ENCODE data around the gene AKR1C8. TPM values are rescaled to one million over a fixed set of nuclear protein-coding genes. Genes with fewer than 3 reads are reported as not detected.

Gene AKR1C8
- total and polyA plus RNA-seq, 2 of the 13 experiments (the other 11 are each of a cell fraction or from before 2014, with no cell fraction given): 0.12 TPM; not detected in 1

- no peak for TF ChIP-seq MLX (CRISPR knock-in tag; IDR thresholded peaks at IDR 0.05)
- no peak for TF ChIP-seq ZNF652 (CRISPR knock-in tag; IDR thresholded peaks at IDR 0.05; ENCODE audit: borderline replicate concordance, low read depth)
- 0 out of 2 replicates have a peak, but pooled peaks have one; percentile 42 for TF ChIP-seq BORCS8-MEF2B (CRISPR knock-in tag; IDR thresholded peaks at IDR 0.05)
- no peak for TF ChIP-seq ZNF552 (CRISPR knock-in tag; IDR thresholded peaks at IDR 0.05; ENCODE audit: borderline replicate concordance)
- TF ChIP-seq KMT2B (CRISPR knock-in tag; IDR thresholded peaks at IDR 0.05): peak; percentile 20; the same call in 1 of the 2 replicates
- no peak for TF ChIP-seq ZNF773 (CRISPR knock-in tag; IDR thresholded peaks at IDR 0.05; ENCODE audit: borderline replicate concordance)
- TF ChIP-seq ZBTB44 (CRISPR knock-in tag; IDR thresholded peaks at IDR 0.05): no peak
- TF ChIP-seq BRCA1 (CRISPR knock-in tag; IDR thresholded peaks at IDR 0.05): no peak
- no peak for TF ChIP-seq SP5 (CRISPR knock-in tag; IDR thresholded peaks at IDR 0.05; ENCODE audit: borderline replicate concordance, low read depth)
- TF ChIP-seq HMGA1 (CRISPR knock-in tag; conservative IDR thresholded peaks at IDR 0.05): no peak
- TF ChIP-seq POGZ (CRISPR knock-in tag; IDR thresholded peaks at IDR 0.05): peak; percentile 93
- no peak for TF ChIP-seq ZBTB26 (CRISPR knock-in tag; IDR thresholded peaks at IDR 0.05; ENCODE audit: borderline replicate concordance)
- TF ChIP-seq DRAP1 (CRISPR knock-in tag; IDR thresholded peaks at IDR 0.05): no peak
- TF ChIP-seq ZNF205 (CRISPR knock-in tag; IDR thresholded peaks at IDR 0.05): 0 out of 2 replicates have a peak, but pooled peaks have one; percentile 59
- TF ChIP-seq FOSL1 (CRISPR knock-in tag; IDR thresholded peaks at IDR 0.05; ENCODE audit: borderline replicate concordance): no peak
- no peak for TF ChIP-seq AHR (CRISPR knock-in tag; IDR thresholded peaks at IDR 0.05)
- TF ChIP-seq CSRNP1 (CRISPR knock-in tag; IDR thresholded peaks at IDR 0.05): no peak
- no peak for TF ChIP-seq IKZF4 (CRISPR knock-in tag; IDR thresholded peaks at IDR 0.05; ENCODE audit: borderline replicate concordance, low read depth, not compliant biosample characterization)
- no peak for TF ChIP-seq TEAD2 (CRISPR knock-in tag; IDR thresholded peaks at IDR 0.05)
- no peak for TF ChIP-seq ZNF460 (CRISPR knock-in tag; IDR thresholded peaks at IDR 0.05; ENCODE audit: borderline replicate concordance)
- TF ChIP-seq CREM (IDR thresholded peaks at IDR 0.05): peak; percentile 65
- no peak for TF ChIP-seq CREM (CRISPR knock-in tag; IDR thresholded peaks at IDR 0.05)
- TF ChIP-seq ZFP41 (CRISPR knock-in tag; IDR thresholded peaks at IDR 0.05; ENCODE audit: borderline replicate concordance): no peak
Measured at GRCh38 chr10:5234106-5234860, 49.3 kb upstream of the AKR1C8 start (continued).

All from HepG2 (cell line).